Cardiac fibroblast (primary cell): ENCODE data around the gene PCAT7.
A peak's percentile ranks its signal among the peaks of the same experiment; 100 is the strongest.
"Not testable (repeated sequence)": the region's sequence is repeated elsewhere in the genome, so short reads cannot be mapped to it uniquely, and the experiment has no call there.

Experiments used
- DNase-seq, 2 donors: peaks; one replicate each; pipeline versions ENCODE4 v3.0.0 to v3.0.0-alpha.2; 2010; ENCODE audit warnings: low read depth in 2 of 2
- H3K4me3 ChIP-seq, 2 donors: replicated peaks in 1 of 2; 1 replicate in 1 of 2; 2 replicates in 1 of 2; pipeline ENCODE4 v1.5.1; 2011; ENCODE audit warnings: low read depth in 2 of 2, low read length in 2 of 2, mild to moderate bottlenecking in 2 of 2, moderate library complexity in 1 of 2
- TF ChIP-seq, protein P1 (sequence below): IDR thresholded peaks from one replicate; pipeline ENCODE4 v1.5.1; 2011; ENCODE audit warnings: low read depth, mild to moderate bottlenecking, low read length, inconsistent platforms

PCAT7 gene

DNA sequence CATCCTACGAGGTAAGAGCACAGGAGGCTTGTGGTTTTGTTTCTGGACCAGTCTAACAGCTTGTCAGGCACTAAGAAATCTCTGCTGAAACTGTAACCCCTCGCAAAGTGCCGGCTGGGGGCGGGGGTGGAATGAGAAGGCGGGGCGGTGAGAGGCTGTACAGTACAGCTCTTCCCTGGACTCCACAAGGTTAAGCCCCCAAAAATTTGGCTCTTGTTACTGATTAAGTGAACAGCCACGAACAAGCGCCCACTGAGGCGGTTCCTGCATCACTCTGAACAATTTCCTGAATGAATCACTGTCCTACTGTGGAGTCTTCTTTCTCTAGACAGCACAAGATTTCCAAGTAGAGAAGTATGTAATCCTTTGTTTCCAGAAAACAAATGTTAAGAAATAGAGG is 31.9 kb downstream of the PCAT7 start:
- peak; percentile 45 to 58 for DNase-seq
- peak overlapping the region in 1 of 2 donors; percentile 14 for H3K4me3 ChIP-seq
- TF ChIP-seq, protein P1, sequence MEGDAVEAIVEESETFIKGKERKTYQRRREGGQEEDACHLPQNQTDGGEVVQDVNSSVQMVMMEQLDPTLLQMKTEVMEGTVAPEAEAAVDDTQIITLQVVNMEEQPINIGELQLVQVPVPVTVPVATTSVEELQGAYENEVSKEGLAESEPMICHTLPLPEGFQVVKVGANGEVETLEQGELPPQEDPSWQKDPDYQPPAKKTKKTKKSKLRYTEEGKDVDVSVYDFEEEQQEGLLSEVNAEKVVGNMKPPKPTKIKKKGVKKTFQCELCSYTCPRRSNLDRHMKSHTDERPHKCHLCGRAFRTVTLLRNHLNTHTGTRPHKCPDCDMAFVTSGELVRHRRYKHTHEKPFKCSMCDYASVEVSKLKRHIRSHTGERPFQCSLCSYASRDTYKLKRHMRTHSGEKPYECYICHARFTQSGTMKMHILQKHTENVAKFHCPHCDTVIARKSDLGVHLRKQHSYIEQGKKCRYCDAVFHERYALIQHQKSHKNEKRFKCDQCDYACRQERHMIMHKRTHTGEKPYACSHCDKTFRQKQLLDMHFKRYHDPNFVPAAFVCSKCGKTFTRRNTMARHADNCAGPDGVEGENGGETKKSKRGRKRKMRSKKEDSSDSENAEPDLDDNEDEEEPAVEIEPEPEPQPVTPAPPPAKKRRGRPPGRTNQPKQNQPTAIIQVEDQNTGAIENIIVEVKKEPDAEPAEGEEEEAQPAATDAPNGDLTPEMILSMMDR, result no peak

DNA sequence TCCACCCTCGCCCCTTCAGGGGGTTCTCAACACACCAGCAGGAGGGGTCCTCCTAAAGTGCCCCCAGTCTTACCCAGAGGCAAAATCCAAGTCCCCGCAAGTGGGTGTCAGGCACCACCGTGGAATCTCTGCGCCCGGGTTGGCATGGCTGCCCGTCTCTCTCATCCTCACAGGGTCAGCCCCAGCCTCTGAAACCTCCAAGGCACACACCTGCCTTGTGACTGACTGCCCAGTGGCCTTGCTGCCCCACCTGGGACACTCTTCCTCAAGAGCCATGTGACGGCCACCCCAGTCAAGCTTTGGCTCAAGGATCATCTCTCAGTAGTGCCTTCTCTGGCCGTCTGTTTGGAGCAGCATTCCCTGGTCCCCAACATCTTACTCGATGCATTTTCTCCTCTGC is 33.8 kb downstream of the PCAT7 start:
- no peak for DNase-seq
- TF ChIP-seq, protein P1, result no peak

DNA sequence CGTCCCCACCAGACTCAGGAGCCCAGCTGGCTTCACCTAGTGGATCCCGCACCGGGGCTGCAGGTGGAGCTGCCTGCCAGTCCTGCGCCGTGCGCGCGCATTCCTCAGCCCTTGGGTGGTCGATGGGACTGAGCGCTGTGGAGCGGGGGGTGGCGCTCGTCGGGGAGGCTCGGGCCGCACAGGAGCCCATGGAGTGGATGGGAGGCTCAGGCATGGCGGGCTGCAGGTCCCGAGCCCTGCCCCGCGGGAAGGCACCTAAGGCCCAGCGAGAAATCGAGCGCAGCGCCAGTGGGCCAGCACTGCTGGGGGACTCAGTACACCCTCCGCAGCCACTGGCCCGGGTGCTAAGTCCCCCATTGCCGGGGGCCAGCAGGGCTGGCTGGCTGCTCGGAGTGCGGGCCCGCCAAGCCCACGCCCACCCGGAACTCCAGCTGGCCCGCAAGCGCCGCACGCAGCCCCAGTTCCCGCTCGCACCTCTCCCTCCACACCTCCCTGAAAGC is 36.2 kb downstream of the PCAT7 start:
- not testable (repeated sequence) for H3K4me3 ChIP-seq, DNase-seq

More for the DNA sequence above, 33.8 kb downstream of the PCAT7 start:
- H3K4me3 ChIP-seq, result no peak overlapping the region

GRCh38 chr9:94591876-94592275 is 37.0 kb downstream of the PCAT7 start:
- DNase-seq, result no peak
- H3K4me3 ChIP-seq, result no peak overlapping the region
- TF ChIP-seq, protein P1, result no peak

DNA sequence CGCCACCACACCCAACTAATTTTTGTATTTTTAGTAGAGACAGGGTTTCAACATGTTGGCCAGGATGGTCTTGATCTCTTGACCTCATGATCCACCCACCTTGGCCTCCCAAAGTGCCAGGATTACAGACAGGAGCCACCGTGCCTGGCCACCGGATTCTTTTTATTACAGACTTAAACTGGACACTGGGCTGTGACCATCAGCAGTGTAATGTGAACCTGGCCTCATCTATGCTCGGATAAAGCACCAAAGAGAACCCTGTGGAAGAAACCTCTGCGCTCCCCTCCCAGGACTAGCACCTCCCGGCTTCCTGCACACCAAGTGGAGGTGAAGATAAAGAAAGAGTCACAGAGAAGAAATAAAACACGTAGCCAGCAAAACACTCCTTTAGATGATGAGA is 37.8 kb downstream of the PCAT7 start:
- not testable (repeated sequence) for H3K4me3 ChIP-seq, DNase-seq

GRCh38 chr9:94593459-94594345 is 38.8 kb downstream of the PCAT7 start, which contains the start of gene FBP2:
Gene FBP2 (minus strand): TSS chr9:94593824. CDS start chr9:94593726, 98 bp downstream.
- DNase-seq, result peak in 1 of 2 donors; percentile 33
- TF ChIP-seq, protein P1, result no peak
- H3K4me3 ChIP-seq, result no peak within 1 kb of the TSS

DNA sequence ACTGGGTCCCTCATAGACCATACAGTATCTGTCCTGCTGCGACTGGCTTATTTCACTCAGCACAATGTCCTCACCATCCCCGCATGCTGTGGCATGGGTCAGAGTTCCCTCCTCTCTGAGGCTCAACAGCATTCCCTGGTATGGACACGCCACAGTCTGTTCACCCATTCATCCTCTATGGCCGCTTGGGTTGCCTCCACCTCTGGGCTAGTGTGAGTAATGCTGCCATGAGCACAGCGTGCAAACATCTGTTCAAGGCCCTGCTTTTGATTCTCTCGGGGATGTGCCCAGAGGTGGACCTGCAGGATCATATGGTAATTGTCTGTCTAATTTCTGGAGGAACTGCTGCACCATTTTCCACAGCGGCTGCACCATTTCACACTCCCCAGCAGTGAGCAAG is 44.2 kb downstream of the PCAT7 start:
- no peak overlapping the region for H3K4me3 ChIP-seq
- no peak for DNase-seq

More for the DNA sequence above, 44.2 kb downstream of the PCAT7 start:
- TF ChIP-seq, protein P1, result no peak
